Loucy (cell line): ENCODE results near the gene RREB1.

Experiments
- H2AFZ ChIP-seq: fragments of 200-600 bp; sonication (generic); 2 replicates; pipeline ENCODE4 v1.6.0; 2016; ENCODE audit warnings: antibody characterized with exemption, mild to moderate bottlenecking, low read length, moderate library complexity
- H3F3A ChIP-seq: fragments of 200-600 bp; 2 replicates; pipeline ENCODE4 v1.6.0; 2016; ENCODE audit warnings: antibody characterized with exemption, low read depth, mild to moderate bottlenecking
- H3K27me3 ChIP-seq: fragments of 200-600 bp; sonication (generic); 2 replicates; pipeline ENCODE4 v1.6.1; 2014; ENCODE audit warnings: low read length, mild to moderate bottlenecking; ENCODE audit not compliant: insufficient read depth, poor library complexity, severe bottlenecking
- H3K36me3 ChIP-seq: fragments of 200-600 bp; sonication (generic); 2 replicates; pipeline ENCODE4 v1.6.1; 2016; ENCODE audit warnings: low read length; ENCODE audit not compliant: insufficient read depth
- H3K4me1 ChIP-seq: fragments of 200-600 bp; sonication (generic); 2 replicates; pipeline ENCODE4 v1.5.1; 2014; ENCODE audit warnings: low read length, mild to moderate bottlenecking; ENCODE audit not compliant: insufficient read depth, poor library complexity, severe bottlenecking
- H3K4me2 ChIP-seq: fragments of 200-600 bp; sonication (generic); 2 replicates; pipeline ENCODE4 v1.6.0; 2014; ENCODE audit warnings: antibody characterized with exemption, low read length, low read depth, mild to moderate bottlenecking; ENCODE audit not compliant: poor library complexity, severe bottlenecking
- H3K4me3 ChIP-seq: fragments of 200-600 bp; sonication (generic); 2 replicates; pipeline ENCODE4 v1.5.1; 2014; ENCODE audit warnings: low read length, mild to moderate bottlenecking, mixed read lengths; ENCODE audit not compliant: poor library complexity, severe bottlenecking
- H3K79me2 ChIP-seq: fragments of 200-600 bp; sonication (generic); 2 replicates; pipeline ENCODE4 v1.6.1; 2014; ENCODE audit warnings: low read length; ENCODE audit not compliant: insufficient read depth
- H3K9ac ChIP-seq: fragments of 200-600 bp; sonication (generic); 2 replicates; pipeline ENCODE4 v1.6.0; 2014; ENCODE audit warnings: mild to moderate bottlenecking, low read depth, low read length, moderate library complexity; ENCODE audit not compliant: poor library complexity, severe bottlenecking
- H3K9me2 ChIP-seq: fragments of 200-600 bp; sonication (generic); replicated peaks from 2 replicates; pipeline ENCODE4 v1.6.1; 2016; ENCODE audit warnings: low read depth, low read length, mixed read lengths
- H3K9me3 ChIP-seq: fragments of 200-600 bp; sonication (generic); 2 replicates; pipeline ENCODE4 v1.6.1; 2014; ENCODE audit warnings: mild to moderate bottlenecking, antibody characterized with exemption, low read length, low read depth; ENCODE audit not compliant: insufficient read depth
- H4K20me1 ChIP-seq: fragments of 200-600 bp; sonication (generic); 2 replicates; pipeline ENCODE4 v1.6.0; 2014; ENCODE audit warnings: antibody characterized with exemption, low read length, mild to moderate bottlenecking; ENCODE audit not compliant: insufficient read depth, poor library complexity, severe bottlenecking
- EZH2phosphoT487 ChIP-seq: fragments of 200-600 bp; IDR thresholded peaks from 2 replicates; pipeline ENCODE4 v1.6.1; 2018; ENCODE audit warnings: antibody characterized with exemption, mild to moderate bottlenecking, moderate library complexity, borderline replicate concordance
- TF ChIP-seq, protein P1 (sequence below): fragments of 200-600 bp; sonication (generic); conservative IDR thresholded peaks from 2 replicates; pipeline ENCODE4 v1.5.1; 2014; ENCODE audit warnings: mild to moderate bottlenecking, antibody characterized with exemption, low read length

RREB1 gene

DNA sequence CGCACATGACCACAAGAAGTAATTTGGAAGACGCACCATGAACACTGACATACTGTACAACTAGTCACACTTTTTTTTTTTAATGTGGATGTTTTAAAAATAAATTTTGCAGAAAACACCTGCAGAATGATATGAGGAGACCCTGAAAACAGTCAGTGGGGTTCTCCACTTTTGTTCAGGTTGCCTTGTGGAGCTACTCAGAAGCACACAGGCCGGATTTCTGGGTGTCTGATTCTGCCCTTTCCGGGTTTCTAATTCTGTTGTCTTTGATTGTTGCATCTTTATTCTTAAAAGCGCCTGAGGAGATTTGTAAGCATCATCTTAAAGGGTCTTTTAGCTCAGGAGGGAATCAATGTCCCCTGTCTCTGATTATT is 130.8 kb downstream of the RREB1 start:
- Histone ChIP-seq H3F3A (0 out of 2 replicates have a peak, but pooled peaks cover 4% of the 10 kb centered on the region), H3K9ac (no peak overlapping the region), H3K9me3 (no peaks in the 10 kb centered on the region), H3K4me2 (no peak overlapping the region), H3K4me3 (no peak overlapping the region), H2AFZ (no peak overlapping the region), H3K4me1 (peaks cover 23% of the 10 kb centered on the region), H3K36me3 (peaks cover 59% of the 10 kb centered on the region; the same call in 1 of the 2 replicates), H3K27me3 (no peaks in the 10 kb centered on the region), H3K79me2 (no peaks in the 10 kb centered on the region), H4K20me1 (peaks cover 3% of the 10 kb centered on the region), H3K9me2 (no peaks in the 10 kb centered on the region)
- no peak for TF ChIP-seq EZH2phosphoT487
- TF ChIP-seq, protein P1, sequence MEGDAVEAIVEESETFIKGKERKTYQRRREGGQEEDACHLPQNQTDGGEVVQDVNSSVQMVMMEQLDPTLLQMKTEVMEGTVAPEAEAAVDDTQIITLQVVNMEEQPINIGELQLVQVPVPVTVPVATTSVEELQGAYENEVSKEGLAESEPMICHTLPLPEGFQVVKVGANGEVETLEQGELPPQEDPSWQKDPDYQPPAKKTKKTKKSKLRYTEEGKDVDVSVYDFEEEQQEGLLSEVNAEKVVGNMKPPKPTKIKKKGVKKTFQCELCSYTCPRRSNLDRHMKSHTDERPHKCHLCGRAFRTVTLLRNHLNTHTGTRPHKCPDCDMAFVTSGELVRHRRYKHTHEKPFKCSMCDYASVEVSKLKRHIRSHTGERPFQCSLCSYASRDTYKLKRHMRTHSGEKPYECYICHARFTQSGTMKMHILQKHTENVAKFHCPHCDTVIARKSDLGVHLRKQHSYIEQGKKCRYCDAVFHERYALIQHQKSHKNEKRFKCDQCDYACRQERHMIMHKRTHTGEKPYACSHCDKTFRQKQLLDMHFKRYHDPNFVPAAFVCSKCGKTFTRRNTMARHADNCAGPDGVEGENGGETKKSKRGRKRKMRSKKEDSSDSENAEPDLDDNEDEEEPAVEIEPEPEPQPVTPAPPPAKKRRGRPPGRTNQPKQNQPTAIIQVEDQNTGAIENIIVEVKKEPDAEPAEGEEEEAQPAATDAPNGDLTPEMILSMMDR, result no peak

DNA sequence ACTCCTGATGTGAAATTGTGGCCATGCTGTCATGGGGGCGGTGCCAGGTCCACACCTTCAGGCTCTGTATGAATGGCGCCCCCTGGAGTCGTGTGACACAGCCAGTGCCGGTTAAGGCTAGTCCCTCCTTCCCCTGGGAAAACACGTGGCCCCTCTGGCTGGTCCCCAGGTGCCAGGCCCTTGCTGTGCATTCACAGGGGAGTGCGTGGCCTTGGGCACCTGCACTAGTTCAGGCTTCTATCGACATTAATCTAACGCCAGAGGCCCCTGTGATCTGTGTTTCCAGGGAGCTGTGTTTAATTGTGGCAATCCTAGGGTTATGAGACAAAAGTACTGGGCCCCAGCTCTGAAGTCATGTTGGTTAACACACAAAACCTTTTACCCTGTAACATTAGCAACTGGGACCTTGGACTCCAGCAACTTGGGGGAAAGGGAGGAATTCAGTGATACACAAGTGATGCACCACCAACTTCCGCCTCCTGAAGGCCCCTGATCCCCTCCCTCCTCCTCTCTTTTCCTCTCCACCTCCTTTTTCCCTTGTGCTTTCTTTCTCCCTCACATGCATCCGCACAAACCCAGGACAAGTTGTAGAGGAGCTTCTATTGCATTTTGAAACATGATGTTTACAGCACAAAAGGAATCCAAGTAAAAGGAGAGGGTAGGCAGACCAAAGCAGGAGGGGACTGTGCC is 131.3 kb downstream of the RREB1 start:
- Histone ChIP-seq H4K20me1 (peaks cover 3% of the 10 kb centered on the region), H2AFZ (no peak overlapping the region), H3K79me2 (no peaks in the 10 kb centered on the region), H3K36me3 (peaks cover 54% of the 10 kb centered on the region; the same call in 1 of the 2 replicates), H3F3A (0 out of 2 replicates have a peak, but pooled peaks cover 4% of the 10 kb centered on the region), H3K27me3 (no peaks in the 10 kb centered on the region), H3K9me2 (no peaks in the 10 kb centered on the region), H3K4me3 (no peak overlapping the region), H3K4me1 (peaks cover 19% of the 10 kb centered on the region), H3K4me2 (no peak overlapping the region), H3K9me3 (no peaks in the 10 kb centered on the region), H3K9ac (peak overlapping the region; percentile 2)
- TF ChIP-seq, protein P1, result peak; percentile 90
- no peak for TF ChIP-seq EZH2phosphoT487

DNA sequence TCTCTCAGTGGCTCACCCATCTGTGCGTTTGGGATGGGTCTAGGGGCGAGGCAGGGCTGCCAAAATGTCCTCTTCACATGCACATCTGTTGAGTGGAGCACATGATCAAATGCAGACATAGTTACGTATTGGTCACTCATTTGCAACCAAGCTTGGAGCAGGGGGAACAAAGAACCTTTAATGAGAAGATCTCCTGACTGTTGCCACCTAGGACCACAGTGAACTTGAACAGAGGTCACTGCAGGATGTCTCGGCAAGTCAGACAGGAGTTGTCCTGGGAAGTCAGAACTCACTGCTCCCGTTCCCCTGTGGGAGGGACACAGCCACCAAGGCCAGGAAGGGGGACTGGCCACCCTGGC is 131.8 kb downstream of the RREB1 start:
- Histone ChIP-seq H2AFZ (no peak overlapping the region), H3K9me3 (no peaks in the 10 kb centered on the region), H3K4me2 (no peak overlapping the region), H3K9me2 (no peaks in the 10 kb centered on the region), H4K20me1 (peaks cover 3% of the 10 kb centered on the region), H3K9ac (peak overlapping the region; percentile 2), H3K36me3 (peaks cover 53% of the 10 kb centered on the region; the same call in 1 of the 2 replicates), H3F3A (0 out of 2 replicates have a peak, but pooled peaks cover 4% of the 10 kb centered on the region), H3K4me3 (no peak overlapping the region), H3K4me1 (peaks cover 19% of the 10 kb centered on the region), H3K27me3 (no peaks in the 10 kb centered on the region), H3K79me2 (no peaks in the 10 kb centered on the region)
- TF ChIP-seq, protein P1, result no peak
- TF ChIP-seq EZH2phosphoT487, result no peak
